A204.1 (cell line): ENCODE results near the gene TMEM235.
"Not testable (repeated sequence)": the region's sequence is repeated elsewhere in the genome, so short reads cannot be mapped to it uniquely, and the experiment has no call there.

Source experiments
- FAIRE-seq: peaks from 2 replicates; lab custom pipeline; 2012; peaks lifted over from hg19 to GRCh38; lab: Jason Lieb, UNC

TMEM235 gene

GRCh38 chr17:78219396-78220150 lies 11.9 kb upstream of the TMEM235 start:
- FAIRE-seq, result no peak

- no peak for FAIRE-seq
Observed at GRCh38 chr17:78223061-78223460, 8.4 kb upstream of the TMEM235 start.

- no peak for FAIRE-seq
Observed at GRCh38 chr17:78223765-78224164, 7.7 kb upstream of the TMEM235 start.

GRCh38 chr17:78224231-78225087 lies 7.0 kb upstream of the TMEM235 start:
- FAIRE-seq, result no peak

GRCh38 chr17:78225088-78225865 lies 6.2 kb upstream of the TMEM235 start:
- FAIRE-seq, result no peak

GRCh38 chr17:78226055-78226758 lies 5.2 kb upstream of the TMEM235 start:
- no peak for FAIRE-seq

- FAIRE-seq, result no peak
Observed at GRCh38 chr17:78226759-78227454, 4.5 kb upstream of the TMEM235 start.

- no peak for FAIRE-seq
Observed at GRCh38 chr17:78227455-78227916, 3.9 kb upstream of the TMEM235 start.

- no peak for FAIRE-seq
Observed at GRCh38 chr17:78228176-78228575, 3.3 kb upstream of the TMEM235 start.

GRCh38 chr17:78230252-78230962 lies 1.0 kb upstream of the TMEM235 start:
- FAIRE-seq, result no peak

GRCh38 chr17:78231991-78232858 lies 794 bp downstream of the TMEM235 start:
- no peak for FAIRE-seq

GRCh38 chr17:78232859-78233173 lies 1.4 kb downstream of the TMEM235 start:
- no peak for FAIRE-seq

- FAIRE-seq, result no peak
Observed at GRCh38 chr17:78233678-78234077, 2.2 kb downstream of the TMEM235 start.

- FAIRE-seq, result no peak
Observed at GRCh38 chr17:78234261-78234865, 2.9 kb downstream of the TMEM235 start.

- not testable (repeated sequence) for FAIRE-seq
Observed at GRCh38 chr17:78235022-78235421, 3.6 kb downstream of the TMEM235 start.

GRCh38 chr17:78235885-78236284 lies 4.5 kb downstream of the TMEM235 start:
- no peak for FAIRE-seq

- FAIRE-seq, result no peak
Observed at GRCh38 chr17:78236362-78237127, 5.1 kb downstream of the TMEM235 start.

- FAIRE-seq, result no peak
Observed at GRCh38 chr17:78237401-78238012, 6.1 kb downstream of the TMEM235 start.
